ENCODE results near the gene MRPL55. TPM values are rescaled to one million over a fixed set of nuclear protein-coding genes. Genes with fewer than 3 reads are reported as not detected.
A peak's percentile ranks its signal among the peaks of the same experiment; 100 is the strongest.

MRPL55 gene
- total RNA-seq, 1 donor from 2014 or later = 73.5 TPM

- Histone ChIP-seq H3K36me3 (ENCODE audit: control insufficient read depth, insufficient read depth, low read length) (no peaks in the 10 kb centered on the region), H3K27me3 (ENCODE audit: control insufficient read depth, insufficient read depth, low read length) (no peaks in the 10 kb centered on the region), H3K4me3 (ENCODE audit: low read depth, low read length) (no peak overlapping the region)
- no peak for TF ChIP-seq CTCF (IDR thresholded peaks at IDR 0.05; ENCODE audit: insufficient read depth, low read length, poor library complexity, severe bottlenecking)
- DNase-seq (ENCODE audit: low read depth) = no peak
Observed at GRCh38 chr1:228110556-228110955, 1.5 kb upstream of the MRPL55 start.

- DNase-seq (ENCODE audit: low read depth) = no peak
- TF ChIP-seq CTCF (IDR thresholded peaks at IDR 0.05; ENCODE audit: insufficient read depth, low read length, poor library complexity, severe bottlenecking) = no peak
- peak overlapping the region; percentile 72 for H3K4me3 ChIP-seq (ENCODE audit: low read depth, low read length)
- no peaks in the 10 kb centered on the region for H3K36me3 ChIP-seq (ENCODE audit: control insufficient read depth, insufficient read depth, low read length)
- H3K27me3 ChIP-seq (ENCODE audit: control insufficient read depth, insufficient read depth, low read length) = no peaks in the 10 kb centered on the region
Observed at GRCh38 chr1:228109962-228110488, 926 bp upstream of the MRPL55 start.

- H3K36me3 ChIP-seq (ENCODE audit: control insufficient read depth, insufficient read depth, low read length) = no peaks in the 10 kb centered on the region
- no peaks in the 10 kb centered on the region for H3K27me3 ChIP-seq (ENCODE audit: control insufficient read depth, insufficient read depth, low read length)
- TF ChIP-seq CTCF (IDR thresholded peaks at IDR 0.05; ENCODE audit: insufficient read depth, low read length, poor library complexity, severe bottlenecking) = no peak
- H3K4me3 ChIP-seq (ENCODE audit: low read depth, low read length) = peak overlapping the region; percentile 72
- no peak for DNase-seq (ENCODE audit: low read depth)
Observed at GRCh38 chr1:228108742-228109072, 392 bp downstream of the MRPL55 start.

- Histone ChIP-seq H3K4me3 (ENCODE audit: low read depth, low read length) (peak overlapping the region; percentile 72), H3K27me3 (ENCODE audit: control insufficient read depth, insufficient read depth, low read length) (no peaks in the 10 kb centered on the region), H3K36me3 (ENCODE audit: control insufficient read depth, insufficient read depth, low read length) (no peaks in the 10 kb centered on the region)
- no peak for DNase-seq (ENCODE audit: low read depth)
- TF ChIP-seq CTCF (IDR thresholded peaks at IDR 0.05; ENCODE audit: insufficient read depth, low read length, poor library complexity, severe bottlenecking) = no peak
Observed at GRCh38 chr1:228108055-228108690, 926 bp downstream of the MRPL55 start.

- H3K4me3 ChIP-seq (ENCODE audit: low read depth, low read length) = no peak overlapping the region
- DNase-seq (ENCODE audit: low read depth) = no peak
- H3K27me3 ChIP-seq (ENCODE audit: control insufficient read depth, insufficient read depth, low read length) = no peaks in the 10 kb centered on the region
- no peak for TF ChIP-seq CTCF (IDR thresholded peaks at IDR 0.05; ENCODE audit: insufficient read depth, low read length, poor library complexity, severe bottlenecking)
- no peaks in the 10 kb centered on the region for H3K36me3 ChIP-seq (ENCODE audit: control insufficient read depth, insufficient read depth, low read length)
Observed at GRCh38 chr1:228107636-228108035, 1.5 kb downstream of the MRPL55 start.

- Histone ChIP-seq H3K27me3 (ENCODE audit: control insufficient read depth, insufficient read depth, low read length) (no peaks in the 10 kb centered on the region), H3K4me3 (ENCODE audit: low read depth, low read length) (no peak overlapping the region), H3K36me3 (ENCODE audit: control insufficient read depth, insufficient read depth, low read length) (no peaks in the 10 kb centered on the region)
- TF ChIP-seq CTCF (IDR thresholded peaks at IDR 0.05; ENCODE audit: insufficient read depth, low read length, poor library complexity, severe bottlenecking) = no peak
- DNase-seq (ENCODE audit: low read depth) = no peak
Observed at GRCh38 chr1:228106800-228107054, 2.4 kb downstream of the MRPL55 start.
